K562 (cell line): ENCODE data around the gene FAM120AOS. TPM values are rescaled to one million over a fixed set of nuclear protein-coding genes. Genes with fewer than 3 reads are reported as not detected.

Experiments used
- ATAC-seq: fragments of 200-7000 bp; cut with Tn5 transposase; 3 replicates; pipeline ENCODE4 v1.9.1; 2020; ENCODE audit warnings: moderate library complexity
- BruUV-seq: library from RNA; stranded (reverse); fragments of 400-500 nt; replicated peaks from 2 replicates; lab custom pipeline; 2021; lab: Mats Ljungman, UMichigan
- CTCF ChIA-PET: fragments of 300-600 bp; formaldehyde crosslinking; extraction: SDS; loops from one replicate; lab custom pipeline; 2021; ENCODE audit warnings: low intra/inter-chr PET ratio; lab: Yijun Ruan, JAX
- POLR2A ChIA-PET: fragments of 300-600, 350-650 bp; sonication (Branson Sonifier 250); formaldehyde crosslinking; extraction: SDS; loops from one replicate; lab custom pipeline; 2021; ENCODE audit warnings: antibody characterized with exemption, inconsistent platforms; lab: Yijun Ruan, JAX
- DNase-seq, 4 experiments: peaks; one replicate each; pipeline versions ENCODE4 v3.0.0 to v3.0.0-alpha.2; 2011 to 2018; ENCODE audit warnings: low spot score in 3 of 4, mixed read lengths in 3 of 4; ENCODE audit errors: extremely low read depth in 1 of 4
- FAIRE-seq: peaks from 2 replicates; lab custom pipeline; 2011; peaks lifted over from hg19 to GRCh38; lab: Jason Lieb, UNC
- H2AFZ ChIP-seq: 2 replicates; pipeline ENCODE4 v1.6.0; 2011; ENCODE audit warnings: low read depth, low read length, control low read depth, inconsistent platforms
- H3K27ac ChIP-seq: fragments of 200-600 bp; 3 replicates; pipeline ENCODE4 v1.8.0; 2011; ENCODE audit warnings: low read depth, mild to moderate bottlenecking, control low read depth, inconsistent platforms, low read length, moderate library complexity, mixed read lengths; ENCODE audit errors: extremely low read depth
- H3K27me3 ChIP-seq, 2 experiments: fragments of 300-600 bp in 1 of 2; 2 replicates in 1 of 2; 3 replicates in 1 of 2; pipeline versions ENCODE4 v1.6.0 to v1.8.0; 2011; ENCODE audit warnings: inconsistent platforms in 2 of 2, low read length in 2 of 2, mild to moderate bottlenecking in 1 of 2, mixed read lengths in 1 of 2, moderate library complexity in 1 of 2; ENCODE audit not compliant: control insufficient read depth in 2 of 2, insufficient read depth in 2 of 2
- H3K36me3 ChIP-seq: fragments of 300-600 bp; 3 replicates; pipeline ENCODE4 v1.8.0; 2011; ENCODE audit warnings: mild to moderate bottlenecking, low read length, inconsistent platforms; ENCODE audit not compliant: control insufficient read depth, insufficient read depth
- H3K4me1 ChIP-seq, 2 experiments: fragments of 200-600 bp in 1 of 2; replicated peaks in 1 of 2; 2 replicates in 1 of 2; 3 replicates in 1 of 2; pipeline versions ENCODE4 v1.5.1 to v1.8.0; 2011; ENCODE audit warnings: inconsistent platforms in 2 of 2, low read length in 2 of 2, mild to moderate bottlenecking in 1 of 2, mixed read lengths in 1 of 2, moderate library complexity in 1 of 2; ENCODE audit not compliant: control insufficient read depth in 2 of 2, insufficient read depth in 2 of 2
- H3K4me2 ChIP-seq: 2 replicates; pipeline ENCODE4 v1.6.1; 2011; ENCODE audit warnings: low read length, control low read depth, inconsistent platforms, mixed read lengths; ENCODE audit not compliant: insufficient read depth
- H3K4me3 ChIP-seq: fragments of 200-600 bp; sonication (generic), shearing (Covaris generic); 2 replicates; pipeline ENCODE4 v1.5.1; 2016; ENCODE audit warnings: control low read depth, inconsistent platforms
- H3K79me2 ChIP-seq: fragments of 200-600 bp; 3 replicates; pipeline ENCODE4 v1.8.0; 2011; ENCODE audit warnings: low read length, inconsistent platforms; ENCODE audit not compliant: control insufficient read depth, insufficient read depth
- H3K9ac ChIP-seq, 2 experiments: 2 replicates each; pipeline versions ENCODE4 v1.6.0 to v1.6.1; 2011; ENCODE audit warnings: low read depth in 2 of 2, low read length in 2 of 2, control low read depth in 1 of 2, inconsistent platforms in 1 of 2, mild to moderate bottlenecking in 1 of 2, mixed read lengths in 1 of 2; ENCODE audit not compliant: insufficient read depth in 1 of 2
- H3K9me1 ChIP-seq: one replicate; pipeline ENCODE4 v1.6.0; 2011; ENCODE audit warnings: inconsistent platforms, mild to moderate bottlenecking, low read length, moderate library complexity; ENCODE audit not compliant: control insufficient read depth, insufficient read depth
- H3K9me3 ChIP-seq: replicated peaks from 2 replicates; pipeline ENCODE4 v1.5.1; 2011; ENCODE audit warnings: low read depth, low read length, inconsistent platforms; ENCODE audit not compliant: control insufficient read depth, insufficient read depth
- H4K20me1 ChIP-seq: replicated peaks from 2 replicates; pipeline ENCODE4 v1.6.1; 2011; ENCODE audit warnings: low read length, inconsistent platforms, mixed read lengths; ENCODE audit not compliant: control insufficient read depth, insufficient read depth
- CAMTA2 ChIP-seq: fragments of 250-450 bp; sonication (Bioruptor Pico); conservative IDR thresholded peaks from 2 replicates; pipeline ENCODE4 v1.5.1; 2022
- HLTF ChIP-seq: fragments of 450-650 bp; IDR thresholded peaks from 2 replicates; pipeline ENCODE4 v1.6.1; 2016
- POLR2G ChIP-seq: fragments of 200-400 bp; formaldehyde crosslinking; IDR thresholded peaks from 2 replicates; pipeline ENCODE4 v1.6.1; 2017; ENCODE audit warnings: low read depth, mild to moderate bottlenecking, antibody characterized with exemption, low read length, moderate library complexity
- RCOR1 ChIP-seq, 2 experiments: IDR thresholded peaks; 2 replicates each; pipeline ENCODE4 v1.6.1; 2012; ENCODE audit warnings: low read depth in 2 of 2, low read length in 2 of 2, borderline replicate concordance in 1 of 2, improper control_type of control experiment in 1 of 2
- RFX7 ChIP-seq: fragments of 250-450 bp; sonication (Bioruptor Pico); IDR thresholded peaks from 2 replicates; pipeline ENCODE4 v1.5.1; 2021; ENCODE audit warnings: mild to moderate bottlenecking
- TCF7 ChIP-seq: sonication (generic); IDR thresholded peaks from 2 replicates; pipeline ENCODE4 v1.6.1; 2016; ENCODE audit warnings: antibody characterized with exemption, borderline replicate concordance
- TEAD1 ChIP-seq, 2 experiments: fragments of 450-650 bp in 1 of 2; sonication (generic) in 1 of 2; formaldehyde crosslinking; IDR thresholded peaks; 2 replicates each; pipeline versions ENCODE4 v1.4.0 to v1.8.0; 2020 to 2022; ENCODE audit warnings: mild to moderate bottlenecking in 2 of 2, missing genetic modification reagents in 1 of 2
- ZFP30 ChIP-seq: fragments of 250-450 bp; sonication (Bioruptor Pico); IDR thresholded peaks from 2 replicates; pipeline ENCODE4 v1.8.0; 2022; ENCODE audit warnings: moderate library complexity, mild to moderate bottlenecking, inconsistent platforms, borderline replicate concordance
- ZNF143 ChIP-seq: sonication (generic); formaldehyde crosslinking; IDR thresholded peaks from 2 replicates; pipeline ENCODE4 v1.9.0; 2022; ENCODE audit warnings: mild to moderate bottlenecking, missing genetic modification reagents
- ZNF217 ChIP-seq: sonication (generic); formaldehyde crosslinking; IDR thresholded peaks from 2 replicates; pipeline ENCODE4 v1.8.0; 2022; ENCODE audit warnings: mild to moderate bottlenecking, missing genetic modification reagents
- ZNF644 ChIP-seq: fragments of 200-800 bp; sonication (Bioruptor generic); IDR thresholded peaks from 2 replicates; pipeline ENCODE4 v1.6.1; 2016; ENCODE audit warnings: low read depth, missing genetic modification characterization, missing compliant biosample characterization
- WGBS: fragments of 100-300 bp; shearing (Covaris generic); methylation state at CpG from one replicate; pipeline ENCODE4 v1.1.6; 2016; ENCODE audit warnings: low coverage, mixed read lengths; ENCODE audit not compliant: insufficient coverage; ENCODE audit errors: missing lambda C conversion rate; 5-methylcytosine and 5-hydroxymethylcytosine counted together
- in situ Hi-C: fragments of 300-500 bp; cut with MboI; formaldehyde crosslinking; loops from 4 replicates; pipeline ENCODE4 v1.15.0; 2018; ENCODE audit warnings: inconsistent platforms, mixed read lengths
- intact Hi-C: fragments of 100-400 bp; cut with micrococcal nuclease; formaldehyde crosslinking; loops from 2 replicates; pipeline ENCODE4 v1.14.2; 2022
- polyA plus RNA-seq, 8 experiments: library from polyadenylated mRNA; depleted of rRNA in 4 of 8; stranded (reverse) in 5 of 8; unstranded in 3 of 8; fragments of >200 nt; fragmentation: Nextera tagmentation in 2 of 8; fragmentation: Illumina TruSeq in 1 of 8; extraction: Ambion mirVana in 2 of 8; extraction: Trizol in 1 of 8; gene quantifications; 2 replicates each; pipeline versions ENCODE4 v1.2.1 to v1.2.3, GENCODE V29; 2011 to 2014; ENCODE audit warnings: inconsistent platforms in 1 of 8, missing spikeins in 1 of 8
- total RNA-seq, 7 experiments: library from RNA; depleted of rRNA in 6 of 7; stranded (reverse); fragments of >200 nt in 6 of 7; fragmentation: Illumina TruSeq in 2 of 7; extraction: Trizol in 2 of 7; gene quantifications; 2 replicates each; pipeline versions ENCODE4 v1.2.1 to v1.2.3, GENCODE V29; 2011 to 2021; ENCODE audit warnings: low replicate concordance in 1 of 7
- TF ChIP-seq, protein P1 (sequence below), 2 experiments: fragments of 450-650 bp; conservative IDR thresholded peaks; 2 replicates each; pipeline ENCODE4 v1.6.1; 2017; ENCODE audit warnings: mild to moderate bottlenecking in 2 of 2, moderate library complexity in 2 of 2
- TF ChIP-seq, protein P2 (sequence below): fragments of 200-800 bp; sonication (Bioruptor generic); IDR thresholded peaks from 2 replicates; pipeline ENCODE4 v1.6.1; 2017; ENCODE audit warnings: missing genetic modification characterization, missing compliant biosample characterization
- TF ChIP-seq, protein P3 (sequence below): fragments of 250-450 bp; sonication (Bioruptor Pico); IDR thresholded peaks from 2 replicates; pipeline ENCODE4 v1.9.0; 2021; ENCODE audit warnings: mild to moderate bottlenecking

Gene FAM120AOS
- total and polyA plus RNA-seq, 9 of the 15 experiments (the other 6 are each of a cell fraction or from before 2014, with no cell fraction given), result 18.8 to 53.4 (median 41.4) TPM

DNA sequence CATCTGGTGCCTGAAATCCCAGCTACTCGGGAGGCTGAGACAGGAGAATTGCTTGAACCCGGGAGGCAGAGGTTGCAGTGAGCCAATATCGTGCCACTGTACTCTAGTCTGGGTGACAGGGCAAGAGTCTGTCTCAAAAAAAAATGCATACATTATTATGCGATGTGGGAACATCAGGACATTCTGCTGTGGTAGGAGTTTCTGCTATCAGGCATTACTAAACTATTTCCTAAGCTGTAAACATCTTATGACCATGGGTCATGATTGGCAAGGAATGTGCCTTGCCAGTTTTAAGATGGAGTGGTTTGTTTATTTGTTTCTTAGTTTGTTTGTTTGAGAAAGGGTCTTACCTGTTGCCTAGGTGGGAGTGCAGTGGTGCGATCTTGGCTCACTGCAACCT lies 47.0 kb downstream of the FAM120AOS start:
- DNase-seq (no peak), FAIRE-seq (no peak), ATAC-seq (no peak)
- CTCF ChIA-PET, result no interaction called here
- no peak overlapping the region for H2AFZ ChIP-seq
- no peaks in the 10 kb centered on the region for H3K9me3 ChIP-seq
- TF ChIP-seq TEAD1 (CRISPR knock-in tag; IDR thresholded peaks at IDR 0.05) (no peak), HLTF (no peak), POLR2G (no peak)
- TF ChIP-seq, protein P1, sequence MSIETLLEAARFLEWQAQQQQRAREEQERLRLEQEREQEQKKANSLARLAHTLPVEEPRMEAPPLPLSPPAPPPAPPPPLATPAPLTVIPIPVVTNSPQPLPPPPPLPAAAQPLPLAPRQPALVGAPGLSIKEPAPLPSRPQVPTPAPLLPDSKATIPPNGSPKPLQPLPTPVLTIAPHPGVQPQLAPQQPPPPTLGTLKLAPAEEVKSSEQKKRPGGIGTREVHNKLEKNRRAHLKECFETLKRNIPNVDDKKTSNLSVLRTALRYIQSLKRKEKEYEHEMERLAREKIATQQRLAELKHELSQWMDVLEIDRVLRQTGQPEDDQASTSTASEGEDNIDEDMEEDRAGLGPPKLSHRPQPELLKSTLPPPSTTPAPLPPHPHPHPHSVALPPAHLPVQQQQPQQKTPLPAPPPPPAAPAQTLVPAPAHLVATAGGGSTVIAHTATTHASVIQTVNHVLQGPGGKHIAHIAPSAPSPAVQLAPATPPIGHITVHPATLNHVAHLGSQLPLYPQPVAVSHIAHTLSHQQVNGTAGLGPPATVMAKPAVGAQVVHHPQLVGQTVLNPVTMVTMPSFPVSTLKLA (conservative IDR thresholded peaks at IDR 0.05), result no peak
- POLR2A ChIA-PET, result no interaction called here
- H3K36me3 ChIP-seq, result no peaks in the 10 kb centered on the region
- 0% methylated on average over 5 of the region's 5 CpGs for WGBS
- in situ Hi-C loops, result no loop called here
- no peak overlapping the region for H3K9ac ChIP-seq
- no peak overlapping the region for H3K27ac ChIP-seq
- H3K4me3 ChIP-seq, result no peak overlapping the region
- H4K20me1 ChIP-seq, result no peaks in the 10 kb centered on the region
- no peaks in the 10 kb centered on the region for H3K79me2 ChIP-seq
- H3K4me1 ChIP-seq, result no peaks in the 10 kb centered on the region
- intact Hi-C loops, result no loop called here
- H3K4me2 ChIP-seq, result no peak overlapping the region
- no peaks in the 10 kb centered on the region for H3K9me1 ChIP-seq
- H3K27me3 ChIP-seq, result peaks cover 4 to 11% of the 10 kb centered on the region in 2 experiments; a peak in 4 of 5 replicates
- no TSS peak for BruUV-seq

DNA sequence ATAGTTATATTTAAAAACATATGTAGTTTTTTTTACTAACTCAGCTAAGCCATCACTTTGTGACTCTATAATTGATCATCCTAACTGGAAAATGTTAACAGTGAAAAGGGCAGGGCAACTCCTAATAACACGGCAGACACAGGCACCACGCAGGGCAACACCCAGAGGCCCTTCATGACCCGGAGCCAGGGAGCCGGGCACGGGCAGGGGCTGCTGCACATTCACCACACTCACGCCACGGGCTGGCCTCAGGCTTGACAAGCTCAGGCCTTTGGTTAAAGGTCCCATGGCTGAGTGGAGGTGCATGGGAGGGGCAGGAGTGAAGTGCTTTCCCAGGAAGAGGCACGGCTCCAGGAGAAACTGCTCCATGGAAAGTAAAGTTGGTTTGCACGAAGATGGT lies 54.9 kb downstream of the FAM120AOS start:
- intact Hi-C loops (no loop called here), in situ Hi-C loops (no loop called here)
- FAIRE-seq (no peak), ATAC-seq (no peak), DNase-seq (no peak)
- no peak overlapping the region for H3K4me3 ChIP-seq
- peaks cover 8 to 18% of the 10 kb centered on the region in 2 experiments; a peak in 3 of 5 replicates for H3K27me3 ChIP-seq
- peaks cover 3% of the 10 kb centered on the region for H3K9me1 ChIP-seq
- H3K4me1 ChIP-seq, result no peaks in the 10 kb centered on the region
- no peaks in the 10 kb centered on the region for H4K20me1 ChIP-seq
- no peak overlapping the region for H3K4me2 ChIP-seq
- no peaks in the 10 kb centered on the region for H3K9me3 ChIP-seq
- ChIA-PET CTCF (no interaction called here), POLR2A (no interaction called here)
- no peaks in the 10 kb centered on the region for H3K79me2 ChIP-seq
- no peaks in the 10 kb centered on the region for H3K36me3 ChIP-seq
- no peak overlapping the region for H3K9ac ChIP-seq
- H3K27ac ChIP-seq, result no peak overlapping the region
- H2AFZ ChIP-seq, result no peak overlapping the region
- 3% methylated on average over 9 of the region's 9 CpGs for WGBS
- BruUV-seq, result no TSS peak
- TF ChIP-seq RCOR1 (IDR thresholded peaks at IDR 0.05; ENCODE audit: borderline replicate concordance in 1 of 2, low read depth in 2 of 2, low read length in 2 of 2), result no peak
- no peak for TF ChIP-seq RFX7 (CRISPR knock-in tag)
- TF ChIP-seq ZNF143 (CRISPR knock-in tag), result no peak
- TF ChIP-seq ZNF644 (tag), result no peak
- TF ChIP-seq ZNF217 (CRISPR knock-in tag), result no peak
- TF ChIP-seq CAMTA2 (CRISPR knock-in tag), result no peak
- TF ChIP-seq, protein P2, sequence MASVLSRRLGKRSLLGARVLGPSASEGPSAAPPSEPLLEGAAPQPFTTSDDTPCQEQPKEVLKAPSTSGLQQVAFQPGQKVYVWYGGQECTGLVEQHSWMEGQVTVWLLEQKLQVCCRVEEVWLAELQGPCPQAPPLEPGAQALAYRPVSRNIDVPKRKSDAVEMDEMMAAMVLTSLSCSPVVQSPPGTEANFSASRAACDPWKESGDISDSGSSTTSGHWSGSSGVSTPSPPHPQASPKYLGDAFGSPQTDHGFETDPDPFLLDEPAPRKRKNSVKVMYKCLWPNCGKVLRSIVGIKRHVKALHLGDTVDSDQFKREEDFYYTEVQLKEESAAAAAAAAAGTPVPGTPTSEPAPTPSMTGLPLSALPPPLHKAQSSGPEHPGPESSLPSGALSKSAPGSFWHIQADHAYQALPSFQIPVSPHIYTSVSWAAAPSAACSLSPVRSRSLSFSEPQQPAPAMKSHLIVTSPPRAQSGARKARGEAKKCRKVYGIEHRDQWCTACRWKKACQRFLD (CRISPR knock-in tag), result no peak
- TF ChIP-seq, protein P3, sequence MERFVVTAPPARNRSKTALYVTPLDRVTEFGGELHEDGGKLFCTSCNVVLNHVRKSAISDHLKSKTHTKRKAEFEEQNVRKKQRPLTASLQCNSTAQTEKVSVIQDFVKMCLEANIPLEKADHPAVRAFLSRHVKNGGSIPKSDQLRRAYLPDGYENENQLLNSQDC (CRISPR knock-in tag), result no peak
- no peak for TF ChIP-seq TCF7
- no peak for TF ChIP-seq ZFP30 (CRISPR knock-in tag)
